HCT116 (cell line): ENCODE results near the gene SSC4D. TPM values are rescaled to one million over a fixed set of nuclear protein-coding genes. Genes with fewer than 3 reads are reported as not detected.

Experiments used
- ATAC-seq: fragments of 200-7000 bp; cut with Tn5 transposase; 2 replicates; pipeline ENCODE4 v1.9.1; 2020; ENCODE audit warnings: mild to moderate bottlenecking, moderate library complexity
- BruUV-seq: library from RNA; stranded (reverse); fragments of 400-500 nt; replicated peaks from 2 replicates; lab custom pipeline; 2021; lab: Mats Ljungman, UMichigan
- CTCF ChIA-PET: fragments of 300-600 bp; sonication (Branson Sonifier 250); formaldehyde crosslinking; loops from one replicate; lab custom pipeline; 2021; ENCODE audit warnings: antibody characterized with exemption; lab: Charles Lee
- POLR2A ChIA-PET: fragments of 300-600, 350-600 bp; sonication (Branson Sonifier 250); formaldehyde crosslinking; loops from one replicate; lab custom pipeline; 2021; ENCODE audit warnings: antibody characterized with exemption; lab: Charles Lee
- RAD21 ChIA-PET, 2 experiments: fragments of 300-600 bp; sonication (Branson Sonifier 250); formaldehyde crosslinking; loops; one replicate each; lab custom pipeline; 2023; ENCODE audit warnings: low total read pairs in 2 of 2; ENCODE audit not compliant: uncharacterized antibody in 2 of 2, unreplicated experiment in 2 of 2, low non-redundant PET in 1 of 2; lab: Charles Lee
- DNase-seq: peaks from one replicate; pipeline ENCODE4 v3.0.0-alpha.2; 2010; ENCODE audit warnings: low read depth, low spot score
- H2AFZ ChIP-seq: fragments of 200-600 bp; shearing (Covaris generic), sonication (generic); 2 replicates; pipeline ENCODE4 v1.6.1; 2017; ENCODE audit warnings: low read depth, mixed run types, mixed read lengths, antibody characterized with exemption, low read length; ENCODE audit not compliant: poor library complexity, severe bottlenecking
- H3K27ac ChIP-seq: 2 replicates; pipeline ENCODE4 v1.5.1; 2012; ENCODE audit warnings: low read depth, low read length
- H3K27me3 ChIP-seq: fragments of 200-600 bp; sonication (generic); 2 replicates; pipeline ENCODE4 v1.6.1; 2016; ENCODE audit warnings: mixed run types, low read length, mixed read lengths; ENCODE audit not compliant: insufficient read depth
- H3K36me3 ChIP-seq, 2 experiments: fragments of 200-500 bp in 1 of 2; fragments of 200-600 bp in 1 of 2; sonication (Bioruptor generic) in 1 of 2; sonication (generic) in 1 of 2; 2 replicates each; pipeline versions ENCODE4 v1.5.1 to v1.6.1; 2014 to 2016; ENCODE audit warnings: low read length in 2 of 2, inconsistent platforms in 1 of 2, mixed read lengths in 1 of 2, mixed run types in 1 of 2; ENCODE audit not compliant: insufficient read depth in 2 of 2, control insufficient read depth in 1 of 2
- H3K4me1 ChIP-seq, 2 experiments: fragments of 200-600 bp in 1 of 2; sonication (generic) in 1 of 2; 2 replicates each; pipeline versions ENCODE4 v1.5.1 to v1.6.1; 2012 to 2017; ENCODE audit warnings: low read length in 2 of 2, inconsistent platforms in 1 of 2, mild to moderate bottlenecking in 1 of 2, mixed read lengths in 1 of 2, mixed run types in 1 of 2, moderate library complexity in 1 of 2; ENCODE audit not compliant: insufficient read depth in 2 of 2, control insufficient read depth in 1 of 2
- H3K4me2 ChIP-seq: fragments of 200-600 bp; sonication (generic); 2 replicates; pipeline ENCODE4 v1.6.1; 2017; ENCODE audit warnings: mixed run types, low read length, mixed read lengths
- H3K4me3 ChIP-seq, 2 experiments: fragments of 200-600 bp in 1 of 2; sonication (generic) in 1 of 2; replicated peaks in 1 of 2; 2 replicates each; pipeline ENCODE4 v1.5.1; 2011 to 2016; ENCODE audit warnings: low read length in 2 of 2, control low read depth in 1 of 2, low read depth in 1 of 2, mild to moderate bottlenecking in 1 of 2, mixed read lengths in 1 of 2, mixed run types in 1 of 2
- H3K79me2 ChIP-seq: fragments of 200-600 bp; sonication (generic); 2 replicates; pipeline ENCODE4 v1.6.1; 2017; ENCODE audit warnings: mild to moderate bottlenecking, mixed run types, low read length, moderate library complexity, mixed read lengths; ENCODE audit not compliant: insufficient read depth
- H3K9ac ChIP-seq: fragments of 200-600 bp; sonication (generic); 2 replicates; pipeline ENCODE4 v1.6.1; 2016; ENCODE audit warnings: low read length, mixed read lengths
- H3K9me2 ChIP-seq: fragments of 200-600 bp; sonication (generic), shearing (Covaris generic); 2 replicates; pipeline ENCODE4 v1.6.1; 2017; ENCODE audit warnings: mixed run types, mild to moderate bottlenecking, moderate library complexity; ENCODE audit not compliant: insufficient read depth
- H3K9me3 ChIP-seq, 2 experiments: fragments of 200-500 bp in 1 of 2; fragments of 200-600 bp in 1 of 2; sonication (Bioruptor generic) in 1 of 2; sonication (generic) in 1 of 2; 2 replicates each; pipeline ENCODE4 v1.6.1; 2014 to 2017; ENCODE audit warnings: low read length in 2 of 2, mixed read lengths in 2 of 2, inconsistent platforms in 1 of 2, low read depth in 1 of 2, mild to moderate bottlenecking in 1 of 2, mixed run types in 1 of 2, moderate library complexity in 1 of 2; ENCODE audit not compliant: control insufficient read depth in 1 of 2, insufficient read depth in 1 of 2
- H4K20me1 ChIP-seq: fragments of 200-600 bp; sonication (generic), shearing (Covaris generic); 2 replicates; pipeline ENCODE4 v1.6.1; 2017; ENCODE audit warnings: mixed run types, mild to moderate bottlenecking, moderate library complexity; ENCODE audit not compliant: insufficient read depth
- ATF3 ChIP-seq: IDR thresholded peaks from 2 replicates; pipeline ENCODE4 v1.6.1; 2012
- CBX3 ChIP-seq: IDR thresholded peaks from 2 replicates; pipeline ENCODE4 v1.6.1; 2012; ENCODE audit warnings: low read depth
- CEBPB ChIP-seq: IDR thresholded peaks from 2 replicates; pipeline ENCODE4 v1.6.1; 2012; ENCODE audit warnings: low read depth
- EZH2 ChIP-seq: fragments of 200-600 bp; sonication (generic); IDR thresholded peaks from 2 replicates; pipeline ENCODE4 v1.6.1; 2017; ENCODE audit warnings: antibody characterized with exemption, mixed run types
- EZH2phosphoT487 ChIP-seq: fragments of 200-600 bp; IDR thresholded peaks from 2 replicates; pipeline ENCODE4 v1.6.1; 2018; ENCODE audit warnings: antibody characterized with exemption, borderline replicate concordance
- FOSL1 ChIP-seq: IDR thresholded peaks from 2 replicates; pipeline ENCODE4 v1.6.1; 2012; ENCODE audit warnings: low read depth
- JUND ChIP-seq: IDR thresholded peaks from 2 replicates; pipeline ENCODE4 v1.6.1; 2012
- MAX ChIP-seq: IDR thresholded peaks from 2 replicates; pipeline ENCODE4 v1.6.1; 2012
- POLR2A ChIP-seq: IDR thresholded peaks from 2 replicates; pipeline ENCODE4 v1.7.0; 2011; ENCODE audit warnings: borderline replicate concordance; ENCODE audit not compliant: insufficient read depth, insufficient read length; ENCODE audit errors: extremely low read depth
- POLR2AphosphoS5 ChIP-seq: IDR thresholded peaks from 2 replicates; pipeline ENCODE4 v1.6.1; 2011; ENCODE audit warnings: mild to moderate bottlenecking, low read depth, low read length, moderate library complexity
- RAD21 ChIP-seq: IDR thresholded peaks from 2 replicates; pipeline ENCODE4 v1.6.1; 2012; ENCODE audit warnings: low read depth, mild to moderate bottlenecking
- SIN3A ChIP-seq: IDR thresholded peaks from 2 replicates; pipeline ENCODE4 v1.6.1; 2012; ENCODE audit warnings: low read depth
- SP1 ChIP-seq: IDR thresholded peaks from 2 replicates; pipeline ENCODE4 v1.6.1; 2012; ENCODE audit warnings: low read depth
- TCF7L2 ChIP-seq: IDR thresholded peaks from 2 replicates; pipeline ENCODE4 v1.7.0; 2011; ENCODE audit warnings: borderline replicate concordance, inconsistent platforms; ENCODE audit not compliant: insufficient read depth, insufficient read length; ENCODE audit errors: extremely low read depth
- ZFX ChIP-seq: fragments of 450-650 bp; IDR thresholded peaks from 2 replicates; pipeline ENCODE4 v1.6.1; 2017
- ZNF274 ChIP-seq: fragments of 200-500 bp; sonication (Bioruptor generic); IDR thresholded peaks from 2 replicates; pipeline ENCODE4 v1.6.1; 2014; ENCODE audit warnings: mild to moderate bottlenecking, low read depth, low read length, inconsistent platforms
- intact Hi-C: fragments of 100-400 bp; cut with micrococcal nuclease; formaldehyde crosslinking; loops from 2 replicates; pipeline ENCODE4 v1.10.0; 2022
- total RNA-seq: library from RNA; stranded (reverse); gene quantifications from one replicate; pipeline ENCODE4 v1.2.1, GENCODE V29; 2021; ENCODE audit not compliant: unreplicated experiment

SSC4D gene
- total RNA-seq, 1 experiment from 2014 or later, result 1.1 TPM

- no peak for ATAC-seq
- intact Hi-C loops, result no loop called here
- Histone ChIP-seq H3K27me3 (no peaks in the 10 kb centered on the region), H3K4me3 (no peak overlapping the region), H2AFZ (no peak overlapping the region), H3K4me1 (peaks cover 7 to 17% of the 10 kb centered on the region in 2 experiments; a peak in 3 of 4 replicates), H3K9me3 (no peaks in the 10 kb centered on the region), H3K79me2 (no peaks in the 10 kb centered on the region), H3K36me3 (no peaks in the 10 kb centered on the region), H4K20me1 (no peaks in the 10 kb centered on the region), H3K4me2 (no peak overlapping the region), H3K27ac (no peak overlapping the region), H3K9me2 (no peaks in the 10 kb centered on the region), H3K9ac (no peak overlapping the region)
- ChIA-PET POLR2A (no interaction called here), RAD21 (no interaction called here), CTCF (interaction anchor here (1.3 kb wide), 1 partner anchor 49 kb away, joined by 4 read pairs; the partner anchor contains the start of gene YWHAG)
- TF ChIP-seq SIN3A (no peak), TCF7L2 (no peak), SP1 (no peak), EZH2 (no peak), POLR2A (no peak), ZNF274 (no peak), EZH2phosphoT487 (no peak), RAD21 (no peak), FOSL1 (no peak), JUND (no peak), ATF3 (no peak), ZFX (no peak), CEBPB (no peak), POLR2AphosphoS5 (no peak), MAX (no peak), CBX3 (no peak)
- no TSS peak for BruUV-seq
- DNase-seq, result no peak
Observed at GRCh38 chr7:76408121-76408560, 1.4 kb downstream of the SSC4D start.
